ENCODE measurements around the gene TRIM59. TPM values are rescaled to one million over a fixed set of nuclear protein-coding genes. Genes with fewer than 3 reads are reported as not detected.

Gene TRIM59
- polyA plus RNA-seq, 1 of the 3 experiments (the other 2 are of a cell fraction): 4.1 TPM

DNA sequence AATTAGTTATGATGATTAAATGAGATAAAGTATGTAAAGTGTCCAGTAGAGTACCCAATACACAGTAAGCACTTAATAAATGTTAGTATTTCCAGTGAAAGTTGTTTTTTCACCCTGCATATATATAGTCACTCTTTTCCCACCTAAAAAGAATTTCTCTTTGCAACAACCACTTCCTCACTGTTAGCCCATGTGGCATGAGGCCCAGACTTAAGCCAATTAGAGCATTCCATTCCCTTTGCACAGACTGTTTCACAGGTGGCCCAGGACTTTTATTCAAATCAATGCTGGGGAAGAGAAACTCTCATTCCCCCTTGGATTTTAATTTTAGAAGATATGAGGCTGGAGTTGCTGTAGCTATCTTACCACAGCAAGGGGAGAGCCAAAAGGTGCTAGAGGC lies 54.3 kb downstream of the TRIM59 start (continued):
- TF ChIP-seq FOXM1 (IDR thresholded peaks at IDR 0.05; ENCODE audit: low read depth) (no peak), TEAD4 (IDR thresholded peaks at IDR 0.05; ENCODE audit: borderline replicate concordance, insufficient read depth) (no peak), MXI1 (IDR thresholded peaks at IDR 0.05; ENCODE audit: low read depth, low read length) (no peak), TAF1 (IDR thresholded peaks at IDR 0.05; ENCODE audit: borderline replicate concordance, low read depth, low read length) (no peak), TCF12 (IDR thresholded peaks at IDR 0.05) (peak; percentile 65), YY1 (IDR thresholded peaks at IDR 0.05; ENCODE audit: low read depth) (no peak)

DNA sequence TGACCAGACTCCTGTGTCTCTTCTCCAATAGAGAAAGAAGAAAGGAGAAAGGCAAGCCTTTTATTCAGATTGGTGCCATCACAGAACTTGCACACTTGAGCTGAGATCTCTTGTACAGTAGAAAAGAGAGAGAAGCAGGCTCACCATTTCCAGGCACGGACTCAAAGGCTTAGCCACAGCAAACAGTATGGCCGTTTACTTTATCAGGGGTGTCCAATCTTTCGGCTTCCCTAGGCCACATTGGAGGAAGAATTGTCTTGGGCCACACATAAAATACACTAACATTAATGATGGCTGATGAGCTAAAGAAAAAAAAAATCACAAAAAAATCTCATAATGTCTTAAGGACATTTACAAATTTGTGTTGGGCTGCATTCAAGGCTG lies 55.6 kb downstream of the TRIM59 start:
- Histone ChIP-seq H3K79me2 (ENCODE audit: insufficient read depth) (peaks cover 87% of the 10 kb centered on the region), H2AFZ (ENCODE audit: low read depth) (no peak overlapping the region), H3K27me3 (ENCODE audit: insufficient read depth) (no peaks in the 10 kb centered on the region), H3K9ac (no peak overlapping the region), H3K4me3 (ENCODE audit: low read depth in 2 of 2, low read length in 1 of 2) (no peak overlapping the region), H3K4me2 (no peak overlapping the region), H3K27ac (ENCODE audit: low read depth in 2 of 2, low read length in 1 of 2) (no peak overlapping the region), H3K9me2 (no peaks in the 10 kb centered on the region), H3F3A (replicated peaks; ENCODE audit: insufficient read depth) (peaks cover 11% of the 10 kb centered on the region), H3K9me3 (no peaks in the 10 kb centered on the region), H3K4me1 (ENCODE audit: control insufficient read depth in 1 of 2, insufficient read depth in 2 of 2, low read depth in 1 of 2, low read length in 1 of 2) (peaks cover 9 to 10% of the 10 kb centered on the region in 2 experiments; a peak in 2 of 4 replicates), H3K36me3 (replicated peaks in 1 of 2; ENCODE audit: control insufficient read depth in 1 of 2, insufficient read depth in 2 of 2, low read length in 1 of 2) (no peaks in the 10 kb centered on the region), H4K20me1 (ENCODE audit: insufficient read depth) (no peaks in the 10 kb centered on the region)
- WGBS (ENCODE audit: low lambda C conversion rate): 89% methylated on average over 3 of the region's 3 CpGs
- no peak for DNase-seq
- TF ChIP-seq, protein P1, sequence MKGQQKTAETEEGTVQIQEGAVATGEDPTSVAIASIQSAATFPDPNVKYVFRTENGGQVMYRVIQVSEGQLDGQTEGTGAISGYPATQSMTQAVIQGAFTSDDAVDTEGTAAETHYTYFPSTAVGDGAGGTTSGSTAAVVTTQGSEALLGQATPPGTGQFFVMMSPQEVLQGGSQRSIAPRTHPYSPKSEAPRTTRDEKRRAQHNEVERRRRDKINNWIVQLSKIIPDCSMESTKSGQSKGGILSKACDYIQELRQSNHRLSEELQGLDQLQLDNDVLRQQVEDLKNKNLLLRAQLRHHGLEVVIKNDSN (IDR thresholded peaks at IDR 0.05; ENCODE audit: borderline replicate concordance, low read depth): no peak
- TF ChIP-seq, protein P2, sequence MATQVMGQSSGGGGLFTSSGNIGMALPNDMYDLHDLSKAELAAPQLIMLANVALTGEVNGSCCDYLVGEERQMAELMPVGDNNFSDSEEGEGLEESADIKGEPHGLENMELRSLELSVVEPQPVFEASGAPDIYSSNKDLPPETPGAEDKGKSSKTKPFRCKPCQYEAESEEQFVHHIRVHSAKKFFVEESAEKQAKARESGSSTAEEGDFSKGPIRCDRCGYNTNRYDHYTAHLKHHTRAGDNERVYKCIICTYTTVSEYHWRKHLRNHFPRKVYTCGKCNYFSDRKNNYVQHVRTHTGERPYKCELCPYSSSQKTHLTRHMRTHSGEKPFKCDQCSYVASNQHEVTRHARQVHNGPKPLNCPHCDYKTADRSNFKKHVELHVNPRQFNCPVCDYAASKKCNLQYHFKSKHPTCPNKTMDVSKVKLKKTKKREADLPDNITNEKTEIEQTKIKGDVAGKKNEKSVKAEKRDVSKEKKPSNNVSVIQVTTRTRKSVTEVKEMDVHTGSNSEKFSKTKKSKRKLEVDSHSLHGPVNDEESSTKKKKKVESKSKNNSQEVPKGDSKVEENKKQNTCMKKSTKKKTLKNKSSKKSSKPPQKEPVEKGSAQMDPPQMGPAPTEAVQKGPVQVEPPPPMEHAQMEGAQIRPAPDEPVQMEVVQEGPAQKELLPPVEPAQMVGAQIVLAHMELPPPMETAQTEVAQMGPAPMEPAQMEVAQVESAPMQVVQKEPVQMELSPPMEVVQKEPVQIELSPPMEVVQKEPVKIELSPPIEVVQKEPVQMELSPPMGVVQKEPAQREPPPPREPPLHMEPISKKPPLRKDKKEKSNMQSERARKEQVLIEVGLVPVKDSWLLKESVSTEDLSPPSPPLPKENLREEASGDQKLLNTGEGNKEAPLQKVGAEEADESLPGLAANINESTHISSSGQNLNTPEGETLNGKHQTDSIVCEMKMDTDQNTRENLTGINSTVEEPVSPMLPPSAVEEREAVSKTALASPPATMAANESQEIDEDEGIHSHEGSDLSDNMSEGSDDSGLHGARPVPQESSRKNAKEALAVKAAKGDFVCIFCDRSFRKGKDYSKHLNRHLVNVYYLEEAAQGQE (IDR thresholded peaks at IDR 0.05; ENCODE audit: low read depth, low read length): no peak
- TF ChIP-seq GATA2 (CRISPR knock-in tag; IDR thresholded peaks at IDR 0.05) (no peak), EP300 (IDR thresholded peaks at IDR 0.05; ENCODE audit: borderline replicate concordance in 1 of 2, low read depth in 1 of 2, low read length in 1 of 2) (no peak), MXI1 (IDR thresholded peaks at IDR 0.05; ENCODE audit: low read depth, low read length) (no peak), YY1 (IDR thresholded peaks at IDR 0.05; ENCODE audit: low read depth) (no peak), TAF1 (IDR thresholded peaks at IDR 0.05; ENCODE audit: borderline replicate concordance, low read depth, low read length) (no peak), CHD2 (IDR thresholded peaks at IDR 0.05; ENCODE audit: low read length, partially characterized antibody) (no peak), FOSL2 (IDR thresholded peaks at IDR 0.05; ENCODE audit: borderline replicate concordance, low read depth) (no peak), TEAD4 (IDR thresholded peaks at IDR 0.05; ENCODE audit: borderline replicate concordance, insufficient read depth) (no peak), GABPA (IDR thresholded peaks at IDR 0.05; ENCODE audit: low read depth) (no peak), FOXM1 (IDR thresholded peaks at IDR 0.05; ENCODE audit: low read depth) (no peak), ELF1 (IDR thresholded peaks at IDR 0.05) (no peak), SIN3A (IDR thresholded peaks at IDR 0.05; ENCODE audit: borderline replicate concordance, low read depth, low read length) (no peak), TCF12 (IDR thresholded peaks at IDR 0.05) (no peak), RFX5 (IDR thresholded peaks at IDR 0.05; ENCODE audit: low read length) (no peak)
- TF ChIP-seq, protein P3, sequence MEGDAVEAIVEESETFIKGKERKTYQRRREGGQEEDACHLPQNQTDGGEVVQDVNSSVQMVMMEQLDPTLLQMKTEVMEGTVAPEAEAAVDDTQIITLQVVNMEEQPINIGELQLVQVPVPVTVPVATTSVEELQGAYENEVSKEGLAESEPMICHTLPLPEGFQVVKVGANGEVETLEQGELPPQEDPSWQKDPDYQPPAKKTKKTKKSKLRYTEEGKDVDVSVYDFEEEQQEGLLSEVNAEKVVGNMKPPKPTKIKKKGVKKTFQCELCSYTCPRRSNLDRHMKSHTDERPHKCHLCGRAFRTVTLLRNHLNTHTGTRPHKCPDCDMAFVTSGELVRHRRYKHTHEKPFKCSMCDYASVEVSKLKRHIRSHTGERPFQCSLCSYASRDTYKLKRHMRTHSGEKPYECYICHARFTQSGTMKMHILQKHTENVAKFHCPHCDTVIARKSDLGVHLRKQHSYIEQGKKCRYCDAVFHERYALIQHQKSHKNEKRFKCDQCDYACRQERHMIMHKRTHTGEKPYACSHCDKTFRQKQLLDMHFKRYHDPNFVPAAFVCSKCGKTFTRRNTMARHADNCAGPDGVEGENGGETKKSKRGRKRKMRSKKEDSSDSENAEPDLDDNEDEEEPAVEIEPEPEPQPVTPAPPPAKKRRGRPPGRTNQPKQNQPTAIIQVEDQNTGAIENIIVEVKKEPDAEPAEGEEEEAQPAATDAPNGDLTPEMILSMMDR (IDR thresholded peaks at IDR 0.05): no peak
- TF ChIP-seq, protein P4, sequence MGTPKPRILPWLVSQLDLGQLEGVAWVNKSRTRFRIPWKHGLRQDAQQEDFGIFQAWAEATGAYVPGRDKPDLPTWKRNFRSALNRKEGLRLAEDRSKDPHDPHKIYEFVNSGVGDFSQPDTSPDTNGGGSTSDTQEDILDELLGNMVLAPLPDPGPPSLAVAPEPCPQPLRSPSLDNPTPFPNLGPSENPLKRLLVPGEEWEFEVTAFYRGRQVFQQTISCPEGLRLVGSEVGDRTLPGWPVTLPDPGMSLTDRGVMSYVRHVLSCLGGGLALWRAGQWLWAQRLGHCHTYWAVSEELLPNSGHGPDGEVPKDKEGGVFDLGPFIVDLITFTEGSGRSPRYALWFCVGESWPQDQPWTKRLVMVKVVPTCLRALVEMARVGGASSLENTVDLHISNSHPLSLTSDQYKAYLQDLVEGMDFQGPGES (IDR thresholded peaks at IDR 0.05; ENCODE audit: low read depth, low read length): no peak
- POLR2A ChIA-PET: interaction anchor here (0.9 kb wide), 1 partner anchor 13 kb away, joined by 3 read pairs; no protein-coding TSS in a partner anchor
- CTCF ChIA-PET: interaction anchor here (1.2 to 1.4 kb wide), 4 partner anchors 19 to 356 kb away, joined by 3 to 6 read pairs (median 4); no protein-coding TSS in a partner anchor
